ENCODE measurements around the gene AQP12B.
"Not testable (repeated sequence)": the region's sequence is repeated elsewhere in the genome, so short reads cannot be mapped to it uniquely, and the experiment has no call there.

Gene AQP12B

DNA sequence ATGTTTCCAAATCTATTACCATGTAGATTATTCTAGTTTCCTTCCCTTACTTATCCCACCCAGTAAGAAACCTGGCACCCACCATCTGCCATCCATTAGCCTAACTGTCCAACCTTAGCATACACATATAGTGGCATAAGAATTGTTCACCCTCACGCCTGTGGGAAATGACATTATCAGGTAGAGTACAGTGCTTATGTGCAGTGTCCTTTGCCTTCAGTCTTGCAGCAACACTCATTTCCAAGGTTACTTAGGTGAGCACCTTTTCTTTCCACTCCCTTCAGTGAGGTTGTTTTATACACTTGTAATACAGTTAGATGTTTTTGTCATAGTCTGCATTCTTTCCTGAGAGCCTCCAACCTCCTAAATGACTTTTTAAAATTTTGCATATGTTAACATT, 18.1 kb downstream of the AQP12B start:
- H4K8ac ChIP-seq (ENCODE audit: low read length) = no peak overlapping the region
- H2AK5ac ChIP-seq (ENCODE audit: low read length, severe bottlenecking) = no peak overlapping the region
- no peak overlapping the region for H3K9ac ChIP-seq (ENCODE audit: low read length)
- no peaks in the 10 kb centered on the region for H3K4me1 ChIP-seq (ENCODE audit: control insufficient read depth, insufficient read depth, low read depth, low read length)
- H3K4me2 ChIP-seq (ENCODE audit: low read length, poor library complexity, severe bottlenecking) = no peak overlapping the region
- H3K18ac ChIP-seq (ENCODE audit: low read depth in 1 of 2, low read length in 2 of 2) = no peak overlapping the region
- H3K27ac ChIP-seq (ENCODE audit: low read length, poor library complexity, severe bottlenecking) = no peak overlapping the region
- no peak overlapping the region for H2BK5ac ChIP-seq (ENCODE audit: low read depth, low read length, poor library complexity, severe bottlenecking)
- no peak overlapping the region for H2BK12ac ChIP-seq (ENCODE audit: low read length in 2 of 2)
- no peak overlapping the region for H4K91ac ChIP-seq (ENCODE audit: low read length)
- no peaks in the 10 kb centered on the region for H3K79me1 ChIP-seq (replicated peaks; ENCODE audit: low read length, poor library complexity, severe bottlenecking)
- no peak overlapping the region for H3K23ac ChIP-seq (ENCODE audit: low read length in 2 of 2)
- H3K9me3 ChIP-seq (ENCODE audit: control insufficient read depth, low read length) = peaks cover 8% of the 10 kb centered on the region
- no peak for DNase-seq
- no peak overlapping the region for H2AFZ ChIP-seq (ENCODE audit: low read depth, low read length)
- H3K4ac ChIP-seq (ENCODE audit: low read depth in 1 of 2, low read length in 2 of 2) = no peak overlapping the region
- H3K14ac ChIP-seq (ENCODE audit: low read length in 2 of 2) = no peak overlapping the region
- H3K27me3 ChIP-seq (ENCODE audit: control insufficient read depth in 1 of 2, insufficient read depth in 1 of 2, low read length in 2 of 2) = peaks cover 0 to 57% of the 10 kb centered on the region in 2 experiments
- no peaks in the 10 kb centered on the region for H3K36me3 ChIP-seq (ENCODE audit: control insufficient read depth in 1 of 2, insufficient read depth in 2 of 2, low read depth in 1 of 2, low read length in 2 of 2)
- H3K4me3 ChIP-seq (ENCODE audit: insufficient read depth in 1 of 2, low read depth in 1 of 2, low read length in 2 of 2) = no peak overlapping the region
- no peak overlapping the region for H2BK120ac ChIP-seq (ENCODE audit: low read depth, low read length)
- WGBS = 85% methylated on average over 1 of the region's 1 CpG
- no peak overlapping the region for H2BK15ac ChIP-seq (ENCODE audit: low read depth, poor library complexity, severe bottlenecking)

DNA sequence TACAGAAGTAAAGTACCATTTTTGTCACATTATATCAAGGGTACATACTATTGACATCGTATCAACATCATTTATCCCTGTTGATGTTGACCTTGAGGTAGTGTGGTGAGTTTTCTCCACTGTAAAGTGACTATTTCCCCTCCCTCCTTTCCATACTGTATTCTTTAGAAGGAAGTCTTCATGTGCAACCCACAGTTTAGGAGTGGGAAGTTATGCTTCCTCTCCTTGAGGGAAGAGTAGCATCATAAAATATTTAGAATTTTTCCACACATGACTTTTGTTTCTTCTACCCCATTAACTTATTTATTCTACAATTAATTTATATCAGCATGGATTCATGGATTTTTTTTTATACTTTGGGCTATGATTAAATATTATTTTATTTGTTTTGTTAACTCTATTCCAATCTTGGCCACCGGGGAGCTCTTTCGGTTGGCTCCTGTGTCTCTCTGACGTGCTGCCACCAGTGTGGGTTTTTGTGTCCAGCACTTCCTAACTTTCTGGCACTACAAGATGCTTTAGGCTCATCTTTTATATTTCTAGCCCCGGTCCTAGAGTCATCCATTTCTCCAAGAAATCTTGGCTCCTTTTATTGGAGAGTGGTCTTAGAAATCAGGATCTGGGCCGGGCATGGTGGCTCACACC, 19.0 kb downstream of the AQP12B start:
- no peak overlapping the region for H2BK15ac ChIP-seq (ENCODE audit: low read depth, poor library complexity, severe bottlenecking)
- no peak overlapping the region for H3K4me2 ChIP-seq (ENCODE audit: low read length, poor library complexity, severe bottlenecking)
- H3K9me3 ChIP-seq (ENCODE audit: control insufficient read depth, low read length) = peaks cover 8% of the 10 kb centered on the region
- peaks cover 0 to 59% of the 10 kb centered on the region in 2 experiments for H3K27me3 ChIP-seq (ENCODE audit: control insufficient read depth in 1 of 2, insufficient read depth in 1 of 2, low read length in 2 of 2)
- H3K14ac ChIP-seq (ENCODE audit: low read length in 2 of 2) = no peak overlapping the region
- H3K18ac ChIP-seq (ENCODE audit: low read depth in 1 of 2, low read length in 2 of 2) = no peak overlapping the region
- H3K36me3 ChIP-seq (ENCODE audit: control insufficient read depth in 1 of 2, insufficient read depth in 2 of 2, low read depth in 1 of 2, low read length in 2 of 2) = no peaks in the 10 kb centered on the region
- no peak overlapping the region for H4K8ac ChIP-seq (ENCODE audit: low read length)
- no peak overlapping the region for H2BK120ac ChIP-seq (ENCODE audit: low read depth, low read length)
- H3K4ac ChIP-seq (ENCODE audit: low read depth in 1 of 2, low read length in 2 of 2) = no peak overlapping the region
- no peak overlapping the region for H3K23ac ChIP-seq (ENCODE audit: low read length in 2 of 2)
- DNase-seq = no peak
- H3K79me1 ChIP-seq (replicated peaks; ENCODE audit: low read length, poor library complexity, severe bottlenecking) = no peaks in the 10 kb centered on the region
- H2BK5ac ChIP-seq (ENCODE audit: low read depth, low read length, poor library complexity, severe bottlenecking) = no peak overlapping the region
- no peak overlapping the region for H3K9ac ChIP-seq (ENCODE audit: low read length)
- H3K27ac ChIP-seq (ENCODE audit: low read length, poor library complexity, severe bottlenecking) = no peak overlapping the region
- no peak overlapping the region for H2AFZ ChIP-seq (ENCODE audit: low read depth, low read length)
- 72% methylated on average over 5 of the region's 6 CpGs for WGBS
- no peak overlapping the region for H2AK5ac ChIP-seq (ENCODE audit: low read length, severe bottlenecking)
- no peaks in the 10 kb centered on the region for H3K4me1 ChIP-seq (ENCODE audit: control insufficient read depth, insufficient read depth, low read depth, low read length)
- H4K91ac ChIP-seq (ENCODE audit: low read length) = no peak overlapping the region
- no peak overlapping the region for H3K4me3 ChIP-seq (ENCODE audit: insufficient read depth in 1 of 2, low read depth in 1 of 2, low read length in 2 of 2)
- H2BK12ac ChIP-seq (ENCODE audit: low read length in 2 of 2) = no peak overlapping the region

DNA sequence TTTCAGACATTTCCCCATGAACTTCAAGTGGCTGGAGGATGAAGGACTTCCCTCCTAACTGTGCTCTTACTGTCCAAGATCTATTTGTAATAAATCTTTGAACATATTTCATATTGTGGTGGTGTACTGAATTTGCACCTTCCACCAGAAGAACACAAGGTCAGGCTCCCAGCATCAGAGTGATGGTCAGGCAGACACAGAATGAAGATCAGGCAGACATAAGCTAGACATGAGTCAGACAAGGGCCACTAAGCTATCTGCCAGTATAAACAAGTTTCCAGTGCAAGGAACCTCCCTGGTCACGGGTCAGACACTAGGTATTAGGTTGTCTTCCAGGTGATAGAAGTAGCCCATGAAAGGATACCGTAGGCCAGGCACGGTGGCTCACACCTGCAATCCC, 20.0 kb downstream of the AQP12B start:
- WGBS = 85% methylated on average over 3 of the region's 3 CpGs
- Histone ChIP-seq H2AK5ac (ENCODE audit: low read length, severe bottlenecking) (no peak overlapping the region), H3K18ac (ENCODE audit: low read depth in 1 of 2, low read length in 2 of 2) (no peak overlapping the region), H3K4me2 (ENCODE audit: low read length, poor library complexity, severe bottlenecking) (no peak overlapping the region), H4K8ac (ENCODE audit: low read length) (no peak overlapping the region), H3K9ac (ENCODE audit: low read length) (no peak overlapping the region), H3K27me3 (ENCODE audit: control insufficient read depth in 1 of 2, insufficient read depth in 1 of 2, low read length in 2 of 2) (peaks cover 0 to 55% of the 10 kb centered on the region in 2 experiments), H3K4me1 (ENCODE audit: control insufficient read depth, insufficient read depth, low read depth, low read length) (no peaks in the 10 kb centered on the region), H2BK15ac (ENCODE audit: low read depth, poor library complexity, severe bottlenecking) (no peak overlapping the region), H2AFZ (ENCODE audit: low read depth, low read length) (no peak overlapping the region), H3K4me3 (ENCODE audit: insufficient read depth in 1 of 2, low read depth in 1 of 2, low read length in 2 of 2) (no peak overlapping the region), H3K4ac (ENCODE audit: low read depth in 1 of 2, low read length in 2 of 2) (no peak overlapping the region), H3K27ac (ENCODE audit: low read length, poor library complexity, severe bottlenecking) (no peak overlapping the region), H2BK12ac (ENCODE audit: low read length in 2 of 2) (no peak overlapping the region), H2BK5ac (ENCODE audit: low read depth, low read length, poor library complexity, severe bottlenecking) (no peak overlapping the region), H3K14ac (ENCODE audit: low read length in 2 of 2) (no peak overlapping the region), H3K79me1 (replicated peaks; ENCODE audit: low read length, poor library complexity, severe bottlenecking) (no peaks in the 10 kb centered on the region), H3K9me3 (ENCODE audit: control insufficient read depth, low read length) (peaks cover 8% of the 10 kb centered on the region), H3K23ac (ENCODE audit: low read length in 2 of 2) (no peak overlapping the region), H3K36me3 (ENCODE audit: control insufficient read depth in 1 of 2, insufficient read depth in 2 of 2, low read depth in 1 of 2, low read length in 2 of 2) (no peaks in the 10 kb centered on the region), H4K91ac (ENCODE audit: low read length) (no peak overlapping the region), H2BK120ac (ENCODE audit: low read depth, low read length) (no peak overlapping the region)
- DNase-seq = no peak

DNA sequence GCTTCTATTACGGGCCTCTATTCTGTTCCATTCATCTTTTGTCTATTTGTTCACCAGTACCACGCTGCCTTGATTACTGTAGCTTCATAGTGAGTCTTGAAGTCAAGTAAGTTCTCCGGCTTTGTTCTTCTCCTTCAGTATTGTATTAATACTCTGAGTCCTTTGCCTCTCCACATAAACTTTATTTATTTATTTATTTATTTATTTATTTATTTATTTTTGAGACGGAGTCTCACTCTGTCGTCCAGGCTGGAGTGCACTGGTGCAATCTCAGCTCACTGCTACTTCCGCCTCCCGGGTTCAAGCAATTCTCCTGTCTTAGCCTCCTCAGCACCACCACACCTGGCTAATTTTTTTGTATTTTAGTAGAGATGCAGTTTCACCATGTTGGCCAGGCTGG, 22.8 kb downstream of the AQP12B start:
- H3K36me3 ChIP-seq (ENCODE audit: control insufficient read depth in 1 of 2, insufficient read depth in 2 of 2, low read depth in 1 of 2, low read length in 2 of 2); H4K8ac ChIP-seq (ENCODE audit: low read length); H2BK5ac ChIP-seq (ENCODE audit: low read depth, low read length, poor library complexity, severe bottlenecking); H2BK12ac ChIP-seq (ENCODE audit: low read length in 2 of 2); H2BK120ac ChIP-seq (ENCODE audit: low read depth, low read length); H3K14ac ChIP-seq (ENCODE audit: low read length in 2 of 2); H3K4me1 ChIP-seq (ENCODE audit: control insufficient read depth, insufficient read depth, low read depth, low read length); H3K27ac ChIP-seq (ENCODE audit: low read length, poor library complexity, severe bottlenecking); H2BK15ac ChIP-seq (ENCODE audit: low read depth, poor library complexity, severe bottlenecking); H3K23ac ChIP-seq (ENCODE audit: low read length in 2 of 2); H3K4ac ChIP-seq (ENCODE audit: low read depth in 1 of 2, low read length in 2 of 2); H2AK5ac ChIP-seq (ENCODE audit: low read length, severe bottlenecking); H3K79me1 ChIP-seq (replicated peaks; ENCODE audit: low read length, poor library complexity, severe bottlenecking); H3K4me2 ChIP-seq (ENCODE audit: low read length, poor library complexity, severe bottlenecking); H3K9ac ChIP-seq (ENCODE audit: low read length); H2AFZ ChIP-seq (ENCODE audit: low read depth, low read length); H3K4me3 ChIP-seq (ENCODE audit: insufficient read depth in 1 of 2, low read depth in 1 of 2, low read length in 2 of 2); H3K18ac ChIP-seq (ENCODE audit: low read depth in 1 of 2, low read length in 2 of 2); H4K91ac ChIP-seq (ENCODE audit: low read length); H3K9me3 ChIP-seq (ENCODE audit: control insufficient read depth, low read length); DNase-seq: not testable (repeated sequence)
- 86% methylated on average over 2 of the region's 7 CpGs for WGBS
- H3K27me3 ChIP-seq (ENCODE audit: control insufficient read depth in 1 of 2, insufficient read depth in 1 of 2, low read length in 2 of 2) = peaks cover 6 to 63% of the 10 kb centered on the region in 2 experiments

Measured in mesenchymal stem cell (in vitro differentiated cells and primary cell).